Coronary artery (tissue), 2 donors: ENCODE data around the gene AUTS2.

Experiments
- DNase-seq: peaks from one replicate; pipeline ENCODE4 v3.0.0-alpha.2; 2017; ENCODE audit warnings: low spot score
- H3K27ac ChIP-seq, 2 donors: fragments of 200-600 bp; sonication (generic); one replicate each; pipeline ENCODE4 v1.5.1; 2016 to 2019
- H3K4me3 ChIP-seq: fragments of 200-600 bp; sonication (generic); 2 replicates; pipeline ENCODE4 v1.5.1; 2016; ENCODE audit warnings: mild to moderate bottlenecking, moderate library complexity
- TF ChIP-seq, protein P1 (sequence below): fragments of 200-600 bp; sonication (generic); IDR thresholded peaks from one replicate; pipeline ENCODE4 v1.5.1; 2019; ENCODE audit warnings: antibody characterized with exemption

The AUTS2 gene

DNA sequence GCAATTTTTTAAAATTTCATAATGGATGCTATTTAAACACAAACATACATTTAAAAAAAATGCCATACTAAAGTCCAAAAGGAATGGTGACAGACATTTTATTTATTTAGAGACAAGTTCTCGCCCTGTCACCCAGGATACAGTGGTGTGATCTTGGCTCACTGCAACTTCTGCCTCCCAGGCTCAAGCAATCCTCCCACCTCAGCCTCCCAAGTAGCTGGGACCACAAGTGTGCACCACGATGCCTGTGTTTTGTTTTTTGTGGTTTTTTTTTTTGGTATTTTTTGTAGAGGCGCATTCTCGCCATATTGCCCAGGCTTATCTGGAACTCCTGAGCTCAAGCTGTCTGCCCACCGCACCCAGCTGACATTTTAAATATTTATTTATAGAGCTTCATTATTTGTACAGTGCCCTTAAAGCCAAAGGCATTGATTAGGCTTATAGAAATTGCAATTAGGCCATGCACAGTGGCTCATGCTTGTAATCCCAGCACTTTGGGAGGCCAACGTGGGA, 703.5 kb downstream of the AUTS2 start:
- no peak overlapping the region for H3K4me3 ChIP-seq
- TF ChIP-seq, protein P1, sequence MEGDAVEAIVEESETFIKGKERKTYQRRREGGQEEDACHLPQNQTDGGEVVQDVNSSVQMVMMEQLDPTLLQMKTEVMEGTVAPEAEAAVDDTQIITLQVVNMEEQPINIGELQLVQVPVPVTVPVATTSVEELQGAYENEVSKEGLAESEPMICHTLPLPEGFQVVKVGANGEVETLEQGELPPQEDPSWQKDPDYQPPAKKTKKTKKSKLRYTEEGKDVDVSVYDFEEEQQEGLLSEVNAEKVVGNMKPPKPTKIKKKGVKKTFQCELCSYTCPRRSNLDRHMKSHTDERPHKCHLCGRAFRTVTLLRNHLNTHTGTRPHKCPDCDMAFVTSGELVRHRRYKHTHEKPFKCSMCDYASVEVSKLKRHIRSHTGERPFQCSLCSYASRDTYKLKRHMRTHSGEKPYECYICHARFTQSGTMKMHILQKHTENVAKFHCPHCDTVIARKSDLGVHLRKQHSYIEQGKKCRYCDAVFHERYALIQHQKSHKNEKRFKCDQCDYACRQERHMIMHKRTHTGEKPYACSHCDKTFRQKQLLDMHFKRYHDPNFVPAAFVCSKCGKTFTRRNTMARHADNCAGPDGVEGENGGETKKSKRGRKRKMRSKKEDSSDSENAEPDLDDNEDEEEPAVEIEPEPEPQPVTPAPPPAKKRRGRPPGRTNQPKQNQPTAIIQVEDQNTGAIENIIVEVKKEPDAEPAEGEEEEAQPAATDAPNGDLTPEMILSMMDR: no peak
- H3K27ac ChIP-seq: no peak overlapping the region
- no peak for DNase-seq

DNA sequence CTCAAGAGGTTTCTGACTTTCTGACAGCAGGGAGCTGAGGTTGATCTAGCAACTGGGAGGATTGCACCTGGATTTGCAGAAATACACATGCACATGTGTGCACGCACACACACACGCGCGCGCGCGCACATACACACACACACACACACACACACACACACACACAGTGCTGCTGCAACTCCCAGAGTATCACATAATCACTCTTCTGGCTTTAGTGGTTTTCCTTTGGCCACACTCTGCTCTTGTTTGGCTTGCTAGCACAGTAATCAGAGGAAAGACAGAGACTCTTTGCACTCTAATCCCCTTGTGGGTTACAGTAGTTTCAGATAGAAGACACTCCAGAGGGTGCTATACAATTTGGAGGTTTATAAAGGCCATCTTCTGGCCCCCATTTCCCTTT, 705.0 kb downstream of the AUTS2 start:
- H3K27ac ChIP-seq: no peak overlapping the region
- DNase-seq: no peak
- H3K4me3 ChIP-seq: no peak overlapping the region
- TF ChIP-seq, protein P1: no peak

DNA sequence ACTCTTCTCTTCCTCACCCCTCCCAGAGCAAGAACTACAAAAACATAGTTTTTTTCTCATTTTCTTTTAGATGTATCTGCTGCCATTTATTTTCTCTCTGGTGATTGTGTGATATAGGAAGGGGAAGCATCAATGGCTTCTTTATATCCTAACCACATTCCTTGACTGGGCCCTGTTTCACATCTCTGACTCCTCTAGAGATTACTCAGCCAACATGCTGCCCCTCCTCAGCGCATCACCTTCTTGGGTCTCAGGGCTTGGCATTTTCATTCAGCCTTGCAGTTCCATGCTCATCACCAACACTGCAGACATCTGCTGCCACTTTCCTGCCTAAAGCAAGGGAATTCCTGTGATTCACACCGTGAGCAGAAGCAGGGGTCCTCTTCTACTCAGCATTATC, 705.5 kb downstream of the AUTS2 start:
- Histone ChIP-seq H3K4me3 (no peak overlapping the region), H3K27ac (no peak overlapping the region)
- no peak for DNase-seq
- TF ChIP-seq, protein P1: no peak

DNA sequence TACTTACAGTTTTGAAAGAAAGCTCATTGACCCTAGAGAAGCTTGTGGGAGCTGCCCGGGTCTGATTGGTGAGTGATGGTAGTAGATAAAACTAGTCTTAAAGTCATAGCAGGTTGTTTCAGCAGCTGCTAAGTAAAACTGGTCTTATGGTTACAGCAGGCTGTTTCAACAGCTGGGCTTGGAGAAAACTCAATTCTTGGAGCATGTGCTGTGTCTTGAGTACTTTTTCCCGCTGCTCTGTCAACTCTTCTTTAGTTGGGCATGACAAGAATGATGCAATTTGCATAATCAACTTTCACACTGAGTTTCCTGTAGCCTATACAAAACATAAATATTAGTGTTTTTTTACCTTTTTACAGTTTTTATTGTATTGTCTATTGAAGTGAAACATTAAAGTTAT, 707.9 kb downstream of the AUTS2 start:
- Histone ChIP-seq H3K4me3 (no peak overlapping the region), H3K27ac (no peak overlapping the region)
- no peak for DNase-seq
- TF ChIP-seq, protein P1: no peak

DNA sequence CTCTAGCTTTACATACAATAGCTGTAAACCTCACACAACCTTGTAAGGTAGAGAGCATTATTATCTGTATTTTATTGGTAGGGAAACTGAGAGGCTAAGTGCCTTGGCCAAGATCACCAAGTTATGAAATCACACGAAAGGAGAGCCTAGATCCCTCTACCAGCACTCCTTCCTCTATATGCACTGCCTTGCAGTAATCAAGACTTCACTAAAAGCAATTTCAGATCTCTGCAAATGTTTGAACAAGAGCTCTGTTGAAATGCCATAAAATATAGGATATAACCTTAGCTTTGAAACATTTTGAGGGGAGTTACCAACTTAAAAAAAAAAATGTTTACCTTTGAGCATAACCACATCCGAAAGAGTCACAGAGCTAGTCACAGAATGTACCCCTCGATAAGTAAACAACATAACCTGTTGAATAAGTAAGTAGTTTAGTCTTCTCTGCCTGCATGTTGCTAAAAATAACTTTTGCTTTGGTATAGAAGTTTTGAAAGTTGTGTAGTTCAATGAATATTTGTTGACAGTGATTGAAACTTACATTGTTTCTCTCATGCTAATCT, 709.4 kb downstream of the AUTS2 start:
- no peak overlapping the region for H3K4me3 ChIP-seq
- no peak overlapping the region for H3K27ac ChIP-seq
- TF ChIP-seq, protein P1: no peak
- no peak for DNase-seq

DNA sequence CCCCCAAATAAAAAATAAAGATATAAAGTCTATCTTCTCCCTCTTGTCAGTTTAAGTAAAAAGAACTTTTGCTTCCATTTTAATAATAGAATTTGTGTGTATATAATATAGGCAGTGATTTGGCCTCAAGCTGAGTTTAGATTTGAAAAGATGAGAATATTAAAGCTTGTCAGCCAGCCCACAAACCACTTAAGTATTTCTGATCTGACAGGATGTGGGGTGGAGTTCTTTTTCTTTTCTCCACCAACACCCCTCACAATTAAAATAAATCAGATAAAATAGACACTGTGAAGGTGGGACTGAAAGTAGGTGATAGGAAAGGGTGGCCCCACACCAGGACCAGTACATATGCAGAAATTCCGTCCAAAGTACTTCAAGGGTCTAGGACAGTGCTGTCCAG, 714.1 kb downstream of the AUTS2 start:
- TF ChIP-seq, protein P1: no peak
- H3K27ac ChIP-seq: no peak overlapping the region
- no peak for DNase-seq
- no peak overlapping the region for H3K4me3 ChIP-seq

DNA sequence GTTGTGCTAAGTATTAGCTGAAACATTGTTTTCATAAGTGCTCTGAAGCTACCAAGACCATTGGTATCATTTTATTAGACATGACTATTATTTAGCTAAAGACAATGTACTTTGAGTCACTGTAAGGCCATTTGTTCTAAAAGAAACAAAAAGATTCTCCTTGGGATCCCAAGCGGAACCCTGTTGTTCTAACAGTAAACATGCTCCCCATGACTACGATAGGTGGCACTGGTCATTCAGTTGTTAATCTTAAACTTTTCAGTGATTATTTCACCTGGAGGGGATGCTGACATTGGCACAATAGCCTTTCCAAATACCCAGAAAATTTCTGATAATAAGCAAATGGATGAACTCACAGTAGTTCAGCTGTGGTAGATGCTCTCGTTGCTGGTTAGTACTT, 715.0 kb downstream of the AUTS2 start:
- TF ChIP-seq, protein P1: no peak
- no peak overlapping the region for H3K4me3 ChIP-seq
- no peak overlapping the region for H3K27ac ChIP-seq
- DNase-seq: no peak
